Measurements from ENCODE around the gene ITGB1.

Gene ITGB1

DNA sequence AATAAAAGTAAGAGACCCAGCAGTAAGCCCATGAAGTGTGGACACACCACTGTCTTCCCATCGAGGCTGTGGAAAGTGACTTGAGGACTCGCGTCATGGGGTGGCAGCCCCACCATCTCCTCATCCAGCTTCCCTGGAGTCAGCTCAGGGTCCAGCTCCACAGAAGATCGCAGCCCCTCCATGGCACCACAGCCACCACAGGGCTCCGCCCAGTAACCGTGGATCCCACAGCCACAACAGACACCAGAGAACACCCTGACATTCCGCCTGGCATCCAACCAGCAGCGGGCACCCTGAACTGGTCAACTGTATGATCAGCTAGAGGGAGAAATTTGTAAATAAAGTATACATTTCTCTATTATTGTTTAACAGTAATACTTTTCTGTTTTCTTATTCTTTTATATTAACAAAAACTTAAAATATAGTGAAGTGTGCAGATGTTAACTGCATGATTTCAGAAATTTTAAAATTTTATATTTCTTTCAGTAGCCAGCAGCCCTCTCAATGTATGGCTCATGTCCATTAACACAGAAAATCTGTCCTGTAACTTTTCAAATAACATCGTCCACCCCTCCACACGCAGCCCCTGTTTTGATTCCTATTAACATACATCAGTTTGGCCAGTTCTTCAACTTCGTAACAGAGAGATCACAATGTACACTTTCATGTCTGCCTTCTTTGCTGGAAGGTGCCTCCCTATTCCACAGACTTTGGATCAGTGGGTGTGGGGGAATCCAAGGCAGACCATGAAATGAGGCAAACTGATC lies 69.7 kb downstream of the ITGB1 start:
- H3K27ac Mint-ChIP-seq, result no peak overlapping the region
- H3K9me3 Mint-ChIP-seq, result no peaks in the 10 kb centered on the region
- DNase-seq (ENCODE audit: low spot score), result no peak
- no peaks in the 10 kb centered on the region for H3K27me3 Mint-ChIP-seq (ENCODE audit: low read depth)
- peaks cover 1% of the 10 kb centered on the region for H3K4me1 Mint-ChIP-seq (ENCODE audit: low read depth)
- H3K4me3 Mint-ChIP-seq, result no peak overlapping the region
- H3K36me3 Mint-ChIP-seq (ENCODE audit: low read depth), result no peaks in the 10 kb centered on the region

DNA sequence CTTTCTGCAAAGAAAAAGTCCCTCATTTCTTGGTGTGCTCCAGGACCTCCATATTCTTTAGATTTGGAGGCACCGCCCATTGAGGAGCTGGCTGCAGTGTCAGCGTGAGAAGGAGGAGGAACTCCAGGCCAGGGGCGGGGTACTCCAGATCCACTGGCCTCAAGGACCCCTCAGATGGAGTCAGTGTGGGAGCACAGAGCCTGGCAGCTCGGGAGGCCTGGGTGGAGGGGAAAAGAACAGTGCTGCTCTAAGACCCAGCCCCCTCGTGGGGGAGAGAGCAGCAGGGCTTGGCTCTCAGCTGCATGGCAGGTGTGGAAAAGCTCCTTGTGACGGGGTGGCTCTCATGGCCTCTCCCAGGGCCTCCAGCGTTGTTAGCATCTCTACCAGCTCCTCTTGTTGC lies 70.5 kb downstream of the ITGB1 start:
- H3K27ac Mint-ChIP-seq, result no peak overlapping the region
- no peaks in the 10 kb centered on the region for H3K9me3 Mint-ChIP-seq
- no peak overlapping the region for H3K4me3 Mint-ChIP-seq
- H3K4me1 Mint-ChIP-seq (ENCODE audit: low read depth), result peaks cover 1% of the 10 kb centered on the region
- no peaks in the 10 kb centered on the region for H3K27me3 Mint-ChIP-seq (ENCODE audit: low read depth)
- no peak for DNase-seq (ENCODE audit: low spot score)
- H3K36me3 Mint-ChIP-seq (ENCODE audit: low read depth), result no peaks in the 10 kb centered on the region

DNA sequence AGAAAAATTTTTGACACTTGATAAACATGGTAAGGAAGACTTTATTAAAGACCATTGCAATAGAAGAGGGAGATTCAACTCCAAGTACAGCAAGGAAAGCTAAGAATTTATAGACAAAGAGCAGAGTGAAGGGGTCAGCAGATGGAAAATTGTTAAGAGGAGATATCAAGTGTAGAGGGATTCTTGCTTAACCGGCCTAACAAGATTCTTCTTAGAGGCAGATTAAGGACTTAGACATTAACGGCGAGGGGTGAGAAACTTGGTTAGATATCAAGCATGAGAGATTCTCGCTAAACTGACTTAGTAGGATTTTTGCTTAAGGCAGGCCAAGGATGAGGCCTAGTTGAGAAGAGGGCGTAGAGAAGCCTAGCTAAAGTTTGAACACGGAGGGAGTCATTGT lies 76.0 kb downstream of the ITGB1 start:
- H3K4me3 Mint-ChIP-seq, result no peak overlapping the region
- H3K9me3 Mint-ChIP-seq, result no peaks in the 10 kb centered on the region
- peaks cover 8% of the 10 kb centered on the region for H3K4me1 Mint-ChIP-seq (ENCODE audit: low read depth)
- H3K27ac Mint-ChIP-seq, result no peak overlapping the region
- no peaks in the 10 kb centered on the region for H3K36me3 Mint-ChIP-seq (ENCODE audit: low read depth)
- H3K27me3 Mint-ChIP-seq (ENCODE audit: low read depth), result no peaks in the 10 kb centered on the region
- DNase-seq (ENCODE audit: low spot score), result no peak

DNA sequence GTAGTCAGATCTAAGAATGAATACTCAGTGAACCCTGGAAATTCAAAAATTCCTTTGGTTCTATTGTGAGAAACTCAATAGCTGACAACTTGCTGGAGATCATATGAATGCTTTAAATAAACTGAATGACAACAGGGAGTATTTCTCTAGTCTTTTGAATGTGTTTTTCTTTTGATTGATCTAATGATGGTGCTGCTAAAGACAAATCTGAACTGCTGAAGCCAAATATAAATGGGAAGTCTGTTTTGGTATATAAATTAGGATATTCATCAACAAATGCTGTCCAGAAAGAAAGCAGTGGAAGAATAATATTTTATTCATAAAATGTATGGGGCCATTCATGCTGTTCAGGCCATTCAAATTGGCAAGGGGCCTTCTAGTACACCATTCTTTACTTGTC lies 79.4 kb downstream of the ITGB1 start:
- Mint-ChIP-seq H3K9me3 (no peaks in the 10 kb centered on the region), H3K4me3 (no peak overlapping the region), H3K27ac (no peak overlapping the region), H3K4me1 (ENCODE audit: low read depth) (peaks cover 8% of the 10 kb centered on the region), H3K27me3 (ENCODE audit: low read depth) (no peaks in the 10 kb centered on the region), H3K36me3 (ENCODE audit: low read depth) (no peaks in the 10 kb centered on the region)
- DNase-seq (ENCODE audit: low spot score), result no peak

DNA sequence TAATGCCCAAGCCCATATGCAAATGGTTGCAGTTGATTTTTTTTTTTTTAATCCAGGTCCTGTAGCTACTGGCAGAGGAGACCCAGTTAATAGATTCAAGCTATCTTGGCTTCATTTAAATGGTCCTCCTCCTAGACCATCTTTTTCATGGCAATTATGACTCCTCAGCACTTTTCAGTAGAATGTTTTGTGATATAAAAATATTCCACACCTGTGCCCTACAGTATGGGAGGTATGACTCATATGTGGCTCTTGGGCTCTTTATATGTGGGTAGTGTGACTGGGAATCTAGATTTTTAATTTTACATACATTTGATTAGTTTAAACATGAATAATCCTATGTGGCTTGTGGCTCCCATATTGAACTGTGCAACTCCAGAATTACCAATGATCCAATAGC lies 80.1 kb downstream of the ITGB1 start:
- Mint-ChIP-seq H3K27me3 (ENCODE audit: low read depth) (no peaks in the 10 kb centered on the region), H3K36me3 (ENCODE audit: low read depth) (no peaks in the 10 kb centered on the region), H3K4me3 (no peak overlapping the region), H3K27ac (no peak overlapping the region), H3K4me1 (ENCODE audit: low read depth) (peaks cover 8% of the 10 kb centered on the region), H3K9me3 (no peaks in the 10 kb centered on the region)
- no peak for DNase-seq (ENCODE audit: low spot score)

DNA sequence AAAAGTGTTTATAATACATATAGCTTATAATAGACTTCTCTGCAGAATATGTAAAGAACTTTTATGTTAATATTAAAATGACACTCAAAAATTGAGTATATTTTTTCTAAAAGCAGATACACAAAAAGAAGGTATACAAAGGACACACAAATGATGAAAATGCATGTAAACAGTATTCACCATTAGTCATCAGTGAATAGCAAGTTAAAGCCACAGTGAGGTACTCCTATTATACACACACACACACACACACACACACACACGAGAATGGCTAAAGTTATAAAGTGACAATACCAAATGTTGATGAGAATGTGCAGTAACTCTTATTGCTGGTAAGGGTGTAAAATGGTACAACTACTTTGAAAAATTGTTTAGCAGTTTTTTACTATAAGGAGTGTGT lies 92.9 kb downstream of the ITGB1 start:
- Mint-ChIP-seq H3K4me3 (no peak overlapping the region), H3K9me3 (no peaks in the 10 kb centered on the region), H3K27ac (no peak overlapping the region), H3K27me3 (ENCODE audit: low read depth) (peaks cover 5% of the 10 kb centered on the region), H3K4me1 (ENCODE audit: low read depth) (no peaks in the 10 kb centered on the region), H3K36me3 (ENCODE audit: low read depth) (no peaks in the 10 kb centered on the region)
- DNase-seq (ENCODE audit: low spot score), result no peak

DNA sequence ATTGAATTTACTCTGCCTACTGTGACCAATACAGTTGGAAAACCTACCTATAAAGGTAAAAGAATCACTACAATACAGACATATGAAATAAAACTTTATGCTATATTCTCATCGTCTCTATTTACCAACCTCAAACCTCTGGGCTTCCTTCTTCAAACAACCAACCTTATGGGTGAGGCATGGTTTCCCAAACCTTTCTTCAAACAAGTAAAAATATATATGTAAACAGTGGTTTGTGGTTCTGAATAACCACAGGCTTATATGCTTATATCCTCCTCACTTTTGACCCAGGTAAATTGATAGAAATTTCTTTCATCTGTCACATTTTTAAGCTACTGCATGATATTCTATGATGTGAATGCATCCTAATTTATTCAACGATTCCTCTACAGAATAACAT lies 103.6 kb downstream of the ITGB1 start:
- H3K4me3 Mint-ChIP-seq, result no peak overlapping the region
- no peaks in the 10 kb centered on the region for H3K27me3 Mint-ChIP-seq (ENCODE audit: low read depth)
- no peaks in the 10 kb centered on the region for H3K4me1 Mint-ChIP-seq (ENCODE audit: low read depth)
- no peaks in the 10 kb centered on the region for H3K9me3 Mint-ChIP-seq
- no peaks in the 10 kb centered on the region for H3K36me3 Mint-ChIP-seq (ENCODE audit: low read depth)
- DNase-seq (ENCODE audit: low spot score), result no peak
- no peak overlapping the region for H3K27ac Mint-ChIP-seq

DNA sequence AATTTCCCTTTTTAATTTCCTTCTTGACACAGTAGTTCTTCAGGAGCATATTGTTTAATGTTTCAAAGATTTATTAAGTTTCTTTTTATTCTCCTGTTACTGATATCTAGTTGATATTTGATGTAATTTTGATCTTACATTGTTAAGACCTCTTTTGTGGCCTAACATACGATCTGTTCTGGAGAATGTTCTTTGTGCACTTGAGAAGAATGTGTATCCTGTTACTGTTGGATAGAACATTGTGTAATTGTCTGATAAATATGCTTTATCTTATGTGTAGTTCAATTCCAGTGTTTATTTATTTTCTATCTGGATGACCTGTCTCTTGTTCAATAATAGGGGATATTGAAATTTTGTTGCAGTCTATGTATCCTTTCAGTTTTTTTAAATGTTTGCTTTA lies 106.7 kb downstream of the ITGB1 start:
- Mint-ChIP-seq H3K4me3 (no peak overlapping the region), H3K36me3 (ENCODE audit: low read depth) (no peaks in the 10 kb centered on the region), H3K4me1 (ENCODE audit: low read depth) (no peaks in the 10 kb centered on the region), H3K27me3 (ENCODE audit: low read depth) (no peaks in the 10 kb centered on the region), H3K9me3 (no peaks in the 10 kb centered on the region), H3K27ac (no peak overlapping the region)
- no peak for DNase-seq (ENCODE audit: low spot score)
